ENCODE data around the gene CLEC16A. TPM values are rescaled to one million over a fixed set of nuclear protein-coding genes. Genes with fewer than 3 reads are reported as not detected.

The CLEC16A gene
- total and polyA plus RNA-seq, 2 donors (not counting 1 experiment from before 2014, with no cell fraction given), result 21.9 to 79.5 TPM

DNA sequence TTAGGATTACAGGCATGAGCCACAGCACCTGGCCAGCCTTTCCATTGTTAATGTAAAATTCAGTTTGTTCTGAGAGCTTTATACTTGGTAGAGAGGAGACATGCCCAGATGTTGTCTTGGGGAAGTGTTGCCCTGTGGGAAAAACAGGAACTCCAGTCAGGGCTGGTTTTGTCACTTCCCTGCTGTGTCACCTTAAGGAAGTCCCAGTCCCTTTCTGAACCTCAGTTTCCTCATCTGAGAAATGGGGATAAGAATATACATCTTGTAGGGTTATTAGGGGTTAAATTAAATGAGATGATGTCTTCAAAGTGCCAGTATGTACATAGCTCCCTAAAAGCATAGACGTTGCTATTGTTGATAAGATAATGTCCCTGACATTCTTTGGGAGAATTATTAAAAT is 25.3 kb downstream of the CLEC16A start:
- Histone ChIP-seq H2AFZ (ENCODE audit: insufficient read depth, low read depth, low read length, poor library complexity, severe bottlenecking) (no peak overlapping the region), H3K9ac (ENCODE audit: low read length) (no peak overlapping the region), H3K79me2 (ENCODE audit: control insufficient read depth, insufficient read depth, low read length) (peaks cover 33% of the 10 kb centered on the region), H3K36me3 (replicated peaks in 1 of 2; ENCODE audit: control extremely low read depth in 1 of 2, control insufficient read depth in 1 of 2, extremely low read depth in 1 of 2, insufficient read depth in 2 of 2, low read length in 1 of 2) (peaks cover 1 to 79% of the 10 kb centered on the region in 2 experiments), H3K4me2 (replicated peaks; ENCODE audit: low read depth, low read length, poor library complexity, severe bottlenecking) (no peak overlapping the region), H3K9me3 (ENCODE audit: control extremely low read depth in 1 of 3, control insufficient read depth in 2 of 3, insufficient read depth in 1 of 3, low read length in 2 of 3) (no peaks in the 10 kb centered on the region), H4K20me1 (ENCODE audit: control insufficient read depth, insufficient read depth, low read length, poor library complexity, severe bottlenecking) (peaks cover 7% of the 10 kb centered on the region), H3K27ac (ENCODE audit: low read length in 2 of 2) (no peak overlapping the region), H3K4me3 (ENCODE audit: control extremely low read depth in 1 of 5, extremely low read depth in 1 of 5, insufficient read depth in 1 of 5, low read depth in 2 of 5, low read length in 4 of 5) (no peak overlapping the region), H3K27me3 (replicated peaks in 1 of 4; ENCODE audit: control extremely low read depth in 1 of 4, control insufficient read depth in 3 of 4, insufficient read depth in 4 of 4, low read length in 3 of 4) (no peaks in the 10 kb centered on the region), H3K4me1 (ENCODE audit: control insufficient read depth in 2 of 2, insufficient read depth in 2 of 2, low read length in 2 of 2) (peaks cover 18% of the 10 kb centered on the region in 2 donors)
- intact Hi-C loops (cut with micrococcal nuclease), result loop anchor here (10.0 kb wide), 3 partner anchors 565 to 715 kb away; partner anchors contain the start of gene LITAF
- no peak for TF ChIP-seq EZH2 (IDR thresholded peaks at IDR 0.05; ENCODE audit: borderline replicate concordance, insufficient read depth, low read depth, low read length, poor library complexity, severe bottlenecking)
- TF ChIP-seq, protein P1, sequence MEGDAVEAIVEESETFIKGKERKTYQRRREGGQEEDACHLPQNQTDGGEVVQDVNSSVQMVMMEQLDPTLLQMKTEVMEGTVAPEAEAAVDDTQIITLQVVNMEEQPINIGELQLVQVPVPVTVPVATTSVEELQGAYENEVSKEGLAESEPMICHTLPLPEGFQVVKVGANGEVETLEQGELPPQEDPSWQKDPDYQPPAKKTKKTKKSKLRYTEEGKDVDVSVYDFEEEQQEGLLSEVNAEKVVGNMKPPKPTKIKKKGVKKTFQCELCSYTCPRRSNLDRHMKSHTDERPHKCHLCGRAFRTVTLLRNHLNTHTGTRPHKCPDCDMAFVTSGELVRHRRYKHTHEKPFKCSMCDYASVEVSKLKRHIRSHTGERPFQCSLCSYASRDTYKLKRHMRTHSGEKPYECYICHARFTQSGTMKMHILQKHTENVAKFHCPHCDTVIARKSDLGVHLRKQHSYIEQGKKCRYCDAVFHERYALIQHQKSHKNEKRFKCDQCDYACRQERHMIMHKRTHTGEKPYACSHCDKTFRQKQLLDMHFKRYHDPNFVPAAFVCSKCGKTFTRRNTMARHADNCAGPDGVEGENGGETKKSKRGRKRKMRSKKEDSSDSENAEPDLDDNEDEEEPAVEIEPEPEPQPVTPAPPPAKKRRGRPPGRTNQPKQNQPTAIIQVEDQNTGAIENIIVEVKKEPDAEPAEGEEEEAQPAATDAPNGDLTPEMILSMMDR (IDR thresholded peaks at IDR 0.05), result no peak
- Mint-ChIP-seq H3K4me3 (no peak overlapping the region), H3K9me3 (ENCODE audit: insufficient read depth) (no peaks in the 10 kb centered on the region), H3K4me1 (peaks cover 26% of the 10 kb centered on the region), H3K27me3 (no peaks in the 10 kb centered on the region), H3K27ac (no peak overlapping the region)
- POLR2A ChIA-PET, result no interaction called here
- no CpG with 5 or more reads among the region's 1 CpG for WGBS (ENCODE audit: insufficient coverage)
- no peak for ATAC-seq (ENCODE audit: low read depth)
- CTCF ChIA-PET, result interaction anchor here (0.5 to 11.4 kb wide), 9 partner anchors 11 to 745 kb away, joined by 3 to 142 read pairs (median 3); partner anchors contain the start of gene SOCS1
- DNase-seq, result no peak

DNA sequence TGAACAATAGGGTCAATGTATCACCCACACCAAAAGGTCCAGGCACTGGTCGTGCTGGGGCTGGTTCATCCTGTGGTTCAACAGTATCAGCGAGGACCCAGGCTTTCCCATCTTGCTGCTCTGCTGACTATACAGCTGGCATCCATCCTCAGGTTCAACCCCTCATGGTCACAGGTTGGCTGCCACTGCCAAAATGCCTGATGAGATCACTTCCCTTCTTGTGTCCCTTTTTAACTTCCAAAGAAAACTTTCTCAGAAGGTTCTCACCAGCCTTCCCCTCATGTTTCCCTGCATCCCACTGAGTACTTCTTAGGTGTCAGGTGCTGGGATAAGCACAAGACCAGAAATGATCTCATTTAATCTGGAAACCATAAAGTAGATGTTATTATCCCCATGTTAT is 25.7 kb downstream of the CLEC16A start:
- no peak overlapping the region for H3K9ac ChIP-seq (ENCODE audit: low read length)
- peak overlapping the region; percentile 34 for H3K27ac Mint-ChIP-seq
- H3K27me3 Mint-ChIP-seq, result no peaks in the 10 kb centered on the region
- POLR2A ChIA-PET, result no interaction called here
- WGBS (ENCODE audit: insufficient coverage), result 100% methylated on average over 2 of the region's 2 CpGs
- TF ChIP-seq, protein P1 (IDR thresholded peaks at IDR 0.05), result no peak
- no peak for TF ChIP-seq EZH2 (IDR thresholded peaks at IDR 0.05; ENCODE audit: borderline replicate concordance, insufficient read depth, low read depth, low read length, poor library complexity, severe bottlenecking)
- no peak overlapping the region for H3K4me3 ChIP-seq (ENCODE audit: control extremely low read depth in 1 of 5, extremely low read depth in 1 of 5, insufficient read depth in 1 of 5, low read depth in 2 of 5, low read length in 4 of 5)
- CTCF ChIA-PET, result interaction anchor here (0.8 to 11.4 kb wide), 7 partner anchors 12 to 744 kb away, joined by 3 to 142 read pairs (median 12); partner anchors contain the start of gene SOCS1
- no peak overlapping the region for H3K4me2 ChIP-seq (replicated peaks; ENCODE audit: low read depth, low read length, poor library complexity, severe bottlenecking)
- H3K9me3 ChIP-seq (ENCODE audit: control extremely low read depth in 1 of 3, control insufficient read depth in 2 of 3, insufficient read depth in 1 of 3, low read length in 2 of 3), result no peaks in the 10 kb centered on the region
- peaks cover 13 to 14% of the 10 kb centered on the region in 2 donors for H3K4me1 ChIP-seq (ENCODE audit: control insufficient read depth in 2 of 2, insufficient read depth in 2 of 2, low read length in 2 of 2)
- peaks cover 29% of the 10 kb centered on the region for H3K79me2 ChIP-seq (ENCODE audit: control insufficient read depth, insufficient read depth, low read length)
- no peak for ATAC-seq (ENCODE audit: low read depth)
- H3K4me1 Mint-ChIP-seq, result peaks cover 21% of the 10 kb centered on the region
- no peaks in the 10 kb centered on the region for H3K27me3 ChIP-seq (replicated peaks in 1 of 4; ENCODE audit: control extremely low read depth in 1 of 4, control insufficient read depth in 3 of 4, insufficient read depth in 4 of 4, low read length in 3 of 4)
- no peaks in the 10 kb centered on the region for H3K9me3 Mint-ChIP-seq (ENCODE audit: insufficient read depth)
- peaks cover 7% of the 10 kb centered on the region for H4K20me1 ChIP-seq (ENCODE audit: control insufficient read depth, insufficient read depth, low read length, poor library complexity, severe bottlenecking)
- H3K36me3 ChIP-seq (replicated peaks in 1 of 2; ENCODE audit: control extremely low read depth in 1 of 2, control insufficient read depth in 1 of 2, extremely low read depth in 1 of 2, insufficient read depth in 2 of 2, low read length in 1 of 2), result peaks cover 1 to 77% of the 10 kb centered on the region in 2 experiments
- no peak overlapping the region for H2AFZ ChIP-seq (ENCODE audit: insufficient read depth, low read depth, low read length, poor library complexity, severe bottlenecking)
- no peak for DNase-seq
- H3K27ac ChIP-seq (ENCODE audit: low read length in 2 of 2), result no peak overlapping the region
- intact Hi-C loops (cut with micrococcal nuclease), result no loop called here
- H3K4me3 Mint-ChIP-seq, result no peak overlapping the region
